ENCODE measurements around the gene ANKS1B.

The ANKS1B gene

DNA sequence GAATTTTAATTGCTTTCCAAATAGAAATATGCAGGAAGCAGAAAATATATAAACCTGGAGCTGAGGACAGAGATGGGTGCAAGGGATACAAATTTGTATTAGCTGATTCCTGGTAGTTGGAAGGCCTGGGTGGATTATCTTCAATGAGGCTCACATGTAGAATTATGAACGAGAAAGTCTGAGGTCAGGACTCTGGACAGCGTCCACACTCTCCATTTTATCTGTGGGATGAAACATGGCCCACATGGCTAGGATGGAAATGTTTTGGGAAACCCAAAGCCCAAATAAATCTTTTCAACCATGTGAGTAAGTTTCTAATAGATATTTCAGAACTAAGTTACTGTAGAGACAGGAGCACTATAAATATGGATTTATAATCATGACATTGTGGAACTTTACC is 1083.5 kb downstream of the ANKS1B start:
- no peak for DNase-seq

DNA sequence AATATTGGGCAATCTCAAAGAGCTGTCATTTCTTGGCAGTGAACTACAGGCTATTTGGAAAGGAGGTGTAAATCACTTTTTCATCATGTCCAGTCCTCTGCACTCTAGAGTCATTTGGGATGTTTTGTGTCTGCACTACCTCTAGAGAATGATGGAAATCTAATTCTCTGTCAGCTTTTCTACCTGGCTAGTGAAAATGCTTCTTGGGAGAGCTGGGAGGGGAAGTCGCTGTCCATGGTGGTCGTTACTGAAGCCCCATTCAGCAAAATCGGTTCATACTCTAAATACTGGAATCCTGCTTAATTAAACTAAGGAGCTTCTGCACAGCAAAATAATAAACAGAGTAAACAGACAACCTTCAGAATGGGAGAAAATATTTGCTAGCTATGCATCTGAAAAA is 1087.8 kb downstream of the ANKS1B start:
- no peak for DNase-seq

DNA sequence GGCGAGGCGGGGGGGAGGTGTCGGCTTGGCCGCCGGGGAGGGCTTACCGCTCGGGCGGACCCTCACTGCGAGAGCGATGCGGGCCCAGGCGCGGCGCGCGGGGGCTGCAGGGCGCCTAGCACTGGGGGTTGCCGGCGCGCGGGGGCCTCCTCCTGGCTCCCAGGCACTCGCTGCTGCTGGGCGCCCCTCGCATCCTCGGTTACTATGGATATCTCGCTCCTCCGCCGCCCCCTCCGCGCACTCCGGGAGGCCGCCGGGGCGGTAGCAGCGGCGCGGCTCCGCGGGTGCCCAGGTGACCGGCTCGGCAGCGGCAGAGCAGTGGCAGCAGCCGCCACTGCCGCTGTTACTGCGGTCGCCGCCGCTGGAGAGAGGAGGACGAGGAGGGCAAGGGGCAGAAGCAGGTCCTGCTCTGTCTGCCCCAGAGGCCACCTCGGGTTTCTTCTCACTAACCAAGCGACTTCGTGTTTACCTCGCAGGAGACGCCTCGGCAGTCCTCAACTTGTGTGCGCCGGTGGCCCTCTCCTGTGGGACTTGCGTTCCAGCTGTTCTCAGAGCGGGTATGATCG is 1089.6 kb downstream of the ANKS1B start:
- DNase-seq = no peak

DNA sequence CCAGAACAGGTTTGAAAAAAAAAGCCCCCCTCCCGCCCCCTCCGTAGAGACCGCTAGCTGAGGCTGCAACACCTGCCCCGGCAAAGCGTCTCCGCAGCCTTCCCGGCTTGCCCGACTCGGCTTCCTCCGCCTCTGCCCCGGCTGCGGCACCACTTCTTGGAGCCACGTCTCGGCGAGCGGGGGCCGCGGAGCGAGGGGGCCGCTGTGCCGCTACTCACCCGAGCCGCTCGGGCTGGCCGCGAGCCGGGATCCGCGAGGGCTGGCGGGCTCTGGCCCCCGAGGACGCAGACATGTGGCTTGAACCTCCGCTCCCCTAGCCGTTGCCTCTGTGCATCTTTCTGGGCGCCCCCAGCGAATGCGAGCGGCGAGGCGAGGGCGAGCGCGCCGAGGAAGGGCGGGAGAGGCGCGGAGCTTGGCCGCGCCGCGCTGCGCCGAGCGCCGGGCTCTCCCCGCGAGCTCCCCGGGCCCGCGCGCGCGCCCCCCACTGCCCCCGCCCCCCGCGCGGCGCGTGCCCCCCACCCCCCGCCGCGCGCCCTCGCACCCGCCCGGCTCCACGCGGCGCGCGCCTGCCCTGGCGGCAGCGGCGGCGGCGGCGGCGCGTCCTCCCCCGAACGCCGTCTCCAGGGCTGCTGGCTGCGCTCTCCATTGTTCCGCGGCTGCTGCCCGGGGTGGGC is 1090.2 kb downstream of the ANKS1B start:
- no peak for DNase-seq

DNA sequence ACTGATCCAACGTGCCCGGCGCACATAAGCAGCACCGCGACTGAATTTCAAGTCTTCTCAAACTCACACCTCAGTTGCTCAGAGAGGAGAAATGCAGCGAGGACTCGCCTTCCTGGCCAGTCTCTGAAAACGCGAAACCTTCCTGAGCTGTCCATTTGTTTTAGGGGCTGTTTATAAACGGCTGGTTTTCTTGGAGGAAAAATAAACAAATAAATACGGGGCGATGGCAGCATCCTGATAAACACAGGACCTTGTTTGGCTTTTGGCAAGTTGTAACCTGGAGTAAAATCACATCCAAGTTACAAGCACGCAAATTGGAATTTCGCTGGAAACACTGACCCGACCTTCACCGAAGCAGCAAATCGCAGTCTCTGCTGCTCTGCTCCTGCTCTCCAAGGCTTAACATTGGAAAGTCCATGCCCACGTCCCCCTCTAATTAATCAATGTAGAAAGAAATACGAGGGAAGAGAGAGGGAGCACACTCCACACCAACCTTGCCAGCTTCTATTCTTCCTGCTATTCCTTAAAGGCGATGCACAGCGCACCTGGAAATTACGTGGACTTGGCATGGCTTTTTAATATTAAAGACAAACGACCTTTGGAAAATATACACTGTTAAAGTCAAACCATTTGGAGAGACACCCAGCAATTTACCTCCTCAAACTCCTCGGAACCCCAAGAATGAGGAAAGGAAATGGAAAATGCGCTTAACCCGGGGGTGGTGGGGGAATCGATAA is 1090.9 kb downstream of the ANKS1B start:
- DNase-seq = no peak

DNA sequence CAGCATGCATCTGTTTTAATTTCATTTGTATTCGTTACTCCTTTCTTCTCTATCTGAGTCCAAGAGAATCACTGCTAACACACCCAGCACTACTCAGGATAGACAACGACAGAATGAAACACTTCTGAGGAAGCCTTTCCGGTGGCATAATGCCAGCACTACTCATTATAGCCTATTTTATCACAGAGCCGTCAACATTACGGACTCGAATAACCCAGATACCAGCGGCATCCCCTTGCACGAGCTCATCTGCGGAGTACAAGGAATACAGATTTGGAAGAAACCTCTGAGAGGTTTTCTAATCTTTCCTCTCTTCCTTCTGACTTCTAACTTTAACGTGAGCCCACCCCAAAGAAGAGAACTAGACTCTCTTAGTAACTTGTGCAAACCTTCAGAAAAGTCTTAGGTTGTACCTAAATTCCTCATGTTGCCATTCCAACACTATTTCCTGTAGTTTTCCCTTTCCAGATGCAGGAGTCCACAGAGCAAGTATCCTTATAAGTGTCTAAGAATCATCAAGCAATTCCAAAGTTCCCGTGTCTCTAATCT is 1091.5 kb downstream of the ANKS1B start:
- no peak for DNase-seq

DNA sequence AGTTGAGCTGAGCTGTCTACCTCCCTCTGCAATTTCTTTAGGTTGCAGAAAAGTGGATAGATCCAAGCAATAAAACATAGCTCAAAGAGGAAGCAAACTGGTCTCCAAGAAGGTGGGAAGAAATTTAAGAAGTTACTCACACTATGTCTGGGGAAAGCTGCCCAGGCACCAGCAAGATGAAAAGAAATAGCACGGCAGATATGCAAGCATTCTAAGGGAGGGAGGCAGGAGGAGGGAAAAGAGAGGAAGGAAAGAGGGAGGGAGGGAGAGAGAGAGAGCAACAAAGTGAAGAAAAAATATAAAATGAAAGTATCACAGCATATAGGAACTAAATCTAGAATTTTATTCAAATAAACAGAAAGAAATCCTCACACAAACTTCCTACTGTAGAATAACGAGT is 1099.0 kb downstream of the ANKS1B start:
- no peak for DNase-seq

DNA sequence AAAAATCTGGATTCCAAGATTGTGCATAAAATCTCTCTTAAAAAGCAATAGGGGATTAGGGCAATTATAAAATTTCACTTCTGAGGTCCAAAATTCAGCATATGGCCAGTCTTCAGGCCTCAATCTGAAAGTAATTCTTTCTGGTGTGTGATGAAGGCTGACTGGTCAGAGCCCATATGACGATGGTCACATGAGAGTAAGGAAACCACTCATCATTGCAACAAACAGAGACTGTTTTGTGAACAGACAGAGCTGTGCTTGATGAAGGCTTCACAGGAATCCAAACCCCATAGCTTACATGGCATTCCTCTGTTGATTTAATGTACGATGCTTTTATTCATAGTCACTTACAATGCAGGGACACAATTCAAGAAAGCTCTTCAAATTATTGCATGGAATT is 1101.5 kb downstream of the ANKS1B start:
- DNase-seq = no peak

DNA sequence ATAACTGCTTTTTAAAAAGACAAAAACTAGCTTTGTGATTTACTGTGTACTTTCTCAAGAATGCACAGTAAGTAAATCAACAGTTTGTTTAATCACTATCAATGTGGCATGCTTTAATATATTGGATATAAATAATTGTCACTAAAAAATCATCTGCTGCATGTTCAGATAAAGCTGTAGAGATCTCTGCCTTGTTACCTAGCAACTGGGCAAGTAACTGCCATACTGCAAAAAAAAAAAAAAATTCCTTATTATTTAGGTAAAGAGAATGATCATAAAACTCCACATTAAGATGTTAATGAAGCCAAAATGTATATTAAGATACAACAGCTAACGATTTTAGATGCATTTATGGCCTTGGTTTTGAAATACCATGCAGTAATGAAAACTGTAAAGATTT is 1102.2 kb downstream of the ANKS1B start:
- no peak for DNase-seq

DNA sequence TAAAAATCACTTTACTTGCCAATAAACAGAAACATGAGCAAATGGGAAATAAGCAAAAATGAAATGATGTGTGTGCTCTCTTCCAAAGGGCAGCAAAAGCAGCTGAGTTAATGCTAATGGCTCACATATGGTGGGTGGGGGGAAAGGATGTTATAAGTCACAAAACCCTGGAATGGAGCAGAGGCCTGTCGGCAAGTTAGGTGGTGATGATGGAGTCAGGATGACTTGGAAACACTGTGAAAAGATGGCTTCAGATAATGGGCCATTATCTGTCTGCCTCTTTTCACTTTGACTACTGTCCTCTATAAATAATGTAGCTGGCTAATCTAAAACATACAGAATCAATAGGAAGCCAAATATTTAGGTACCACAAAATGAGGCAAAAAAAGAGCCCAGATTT is 1111.0 kb downstream of the ANKS1B start:
- DNase-seq = no peak

DNA sequence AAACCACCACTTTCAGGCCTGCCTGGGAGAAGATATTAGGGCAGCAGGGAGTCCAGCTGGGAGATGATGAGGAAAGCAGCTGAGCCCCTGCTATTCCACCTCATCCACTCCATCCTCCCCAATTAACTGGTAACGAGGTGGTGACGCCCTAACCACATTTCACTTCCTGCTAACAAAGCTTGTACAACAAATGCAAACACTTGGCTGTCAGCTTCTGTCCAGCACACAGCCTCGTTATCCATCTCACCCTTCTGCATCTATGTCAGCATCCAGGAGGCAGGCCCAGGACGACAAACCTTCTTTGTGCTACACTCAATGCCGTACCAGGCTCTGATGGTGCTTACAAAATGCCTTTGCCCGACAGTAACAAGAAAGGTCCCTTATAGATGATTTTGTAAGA is 1114.2 kb downstream of the ANKS1B start:
- DNase-seq = no peak

DNA sequence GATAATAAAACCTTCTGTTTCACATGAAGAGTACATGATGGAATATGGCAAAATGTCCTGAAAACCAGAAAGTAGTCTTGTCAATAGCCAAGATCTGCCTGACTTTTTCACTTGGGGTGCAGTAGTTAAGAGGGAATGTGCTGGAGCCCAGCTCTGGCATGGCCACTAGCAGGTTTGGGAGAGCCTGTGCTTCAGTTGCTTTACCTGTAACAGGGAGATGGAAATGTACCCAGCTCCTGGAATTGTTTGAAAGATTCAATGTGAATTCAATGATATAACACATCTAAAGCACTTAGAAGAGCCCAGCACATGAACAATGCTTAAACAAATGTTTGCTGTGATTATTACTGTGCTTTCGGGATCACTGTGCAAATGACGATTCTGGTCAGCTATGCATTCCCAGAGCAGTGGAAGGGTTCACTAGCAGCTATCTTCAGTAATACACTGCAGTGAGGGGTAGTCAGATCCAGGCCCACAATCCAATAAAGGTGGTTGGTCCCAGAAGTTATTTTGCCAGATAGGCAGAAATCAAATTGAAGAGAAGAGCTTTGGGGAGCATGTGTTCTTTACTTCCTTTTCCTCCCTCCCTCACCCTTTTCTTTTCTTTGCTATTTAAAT is 1114.7 kb downstream of the ANKS1B start:
- no peak for DNase-seq

DNA sequence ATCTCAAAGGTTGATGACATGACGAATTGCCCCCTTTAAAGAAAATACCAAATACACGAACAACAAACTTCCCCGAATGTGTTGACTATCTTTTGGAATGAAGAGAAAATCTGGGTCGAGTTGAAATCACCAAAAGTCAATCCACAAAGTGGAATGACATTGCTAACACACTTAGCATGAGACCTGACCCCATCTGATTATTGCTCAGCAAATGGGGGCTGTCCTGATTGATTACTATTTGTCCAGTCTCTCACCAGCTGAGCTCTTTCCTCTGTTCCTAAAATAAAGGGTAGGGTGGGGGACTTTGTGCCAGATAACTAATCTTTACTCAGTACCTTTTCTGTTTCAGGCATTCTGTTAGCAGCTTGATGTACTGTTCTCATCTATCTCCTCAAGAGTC is 1116.2 kb downstream of the ANKS1B start:
- DNase-seq = no peak

DNA sequence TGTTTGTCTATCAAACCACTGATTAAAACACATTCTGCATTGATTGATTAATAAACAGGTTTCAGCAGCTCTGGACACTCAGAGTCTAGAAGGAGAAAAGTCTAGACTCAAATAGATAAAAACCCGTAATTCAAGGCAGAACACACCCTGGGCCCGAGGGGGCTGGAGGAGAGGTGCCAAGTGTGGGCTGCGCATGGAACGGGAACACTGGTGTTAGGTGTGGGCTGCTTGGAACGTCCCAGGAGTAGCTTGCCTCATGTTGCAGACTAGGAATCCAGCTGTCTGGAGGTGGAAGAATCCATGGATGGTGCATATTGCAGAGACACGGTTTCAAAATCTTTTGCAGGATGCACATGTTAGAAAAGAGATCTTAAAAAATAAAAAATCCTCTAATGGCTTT is 1116.7 kb downstream of the ANKS1B start:
- DNase-seq = no peak

DNA sequence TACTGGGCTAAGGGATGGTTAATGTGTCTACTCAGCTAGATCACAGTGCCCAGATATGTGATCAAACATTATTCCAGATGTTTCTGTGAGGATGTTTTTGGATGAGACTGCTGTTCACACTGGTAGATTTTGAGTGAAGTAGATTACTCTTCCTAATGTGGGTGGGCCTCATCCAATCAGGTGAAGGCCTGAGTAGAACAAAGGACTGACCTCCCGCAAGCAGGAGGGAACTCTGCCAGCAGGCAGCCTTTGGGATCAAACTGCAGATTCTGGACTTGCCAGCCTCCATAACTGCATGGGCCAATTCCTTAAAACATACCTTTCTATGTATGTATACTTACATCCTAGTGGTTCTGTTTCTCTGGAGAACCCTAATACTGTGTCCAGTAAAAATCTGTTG is 1120.4 kb downstream of the ANKS1B start:
- DNase-seq = no peak

DNA sequence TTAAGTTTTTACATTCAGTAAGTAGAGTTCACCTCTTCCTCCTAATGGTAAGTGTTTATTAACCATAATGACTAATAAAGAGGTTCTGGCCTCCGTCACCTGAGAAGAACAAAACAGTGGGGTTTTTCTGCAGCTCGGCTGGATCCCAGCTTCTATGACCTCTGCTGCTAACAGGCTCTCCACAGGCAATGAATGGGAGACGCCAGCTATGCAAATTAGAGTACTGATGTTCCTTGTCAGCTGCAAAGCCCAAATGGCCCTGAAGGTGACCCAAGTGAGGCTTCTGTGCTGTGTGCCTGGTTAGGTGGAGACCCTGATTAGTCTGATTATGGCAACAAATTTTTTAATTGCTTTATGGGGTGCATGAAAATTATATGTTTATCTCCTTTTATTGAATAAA is 1121.6 kb downstream of the ANKS1B start:
- DNase-seq = no peak

DNA sequence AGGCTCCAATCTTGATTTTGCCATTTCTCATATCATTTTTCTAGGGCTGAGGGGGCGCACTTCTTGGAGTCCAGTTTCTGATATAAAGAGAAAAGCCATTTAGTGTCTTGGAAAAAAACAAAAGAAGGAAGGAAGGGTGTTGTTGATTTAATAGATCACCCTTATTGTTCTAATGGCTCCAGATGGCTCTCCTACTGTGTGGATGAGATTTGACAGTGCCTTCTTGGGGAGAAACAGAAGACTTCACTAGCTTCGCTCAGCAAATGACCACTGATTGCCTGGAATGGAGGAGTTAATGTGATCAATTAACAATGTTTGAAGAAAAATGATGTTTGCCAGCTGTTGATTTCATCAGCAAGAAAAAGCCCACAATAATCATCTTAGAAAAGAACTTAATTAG is 1123.5 kb downstream of the ANKS1B start:
- no peak for DNase-seq

DNA sequence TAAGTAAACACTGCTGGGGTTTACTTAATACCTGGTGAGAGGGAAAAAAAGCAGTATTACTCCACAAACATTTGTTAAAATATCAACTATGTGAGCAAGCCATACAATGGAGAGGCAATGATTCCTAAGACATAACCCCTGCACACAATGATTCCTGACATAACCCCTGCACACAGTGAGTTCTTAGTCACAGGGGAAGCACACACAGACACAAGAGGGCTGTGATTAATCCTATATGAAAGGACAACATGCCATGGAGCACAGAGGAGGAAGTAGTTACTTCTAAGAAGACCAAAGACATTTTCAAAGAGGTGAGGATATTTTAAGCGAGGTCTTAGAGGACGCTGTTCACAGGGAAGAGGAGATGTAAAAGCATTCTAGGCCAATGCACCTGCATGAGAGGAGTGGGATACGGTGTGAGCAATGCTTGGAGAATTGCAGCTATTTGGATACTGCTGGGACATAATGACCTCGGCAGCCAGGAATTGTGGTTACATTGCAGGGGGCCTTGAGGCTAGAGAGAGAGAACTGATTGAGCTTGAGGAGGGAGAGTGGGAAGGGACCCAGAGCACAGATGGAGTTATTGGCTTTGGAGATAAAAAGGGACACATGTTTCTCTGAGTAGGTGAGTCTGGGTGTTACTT is 1127.7 kb downstream of the ANKS1B start:
- DNase-seq = no peak

DNA sequence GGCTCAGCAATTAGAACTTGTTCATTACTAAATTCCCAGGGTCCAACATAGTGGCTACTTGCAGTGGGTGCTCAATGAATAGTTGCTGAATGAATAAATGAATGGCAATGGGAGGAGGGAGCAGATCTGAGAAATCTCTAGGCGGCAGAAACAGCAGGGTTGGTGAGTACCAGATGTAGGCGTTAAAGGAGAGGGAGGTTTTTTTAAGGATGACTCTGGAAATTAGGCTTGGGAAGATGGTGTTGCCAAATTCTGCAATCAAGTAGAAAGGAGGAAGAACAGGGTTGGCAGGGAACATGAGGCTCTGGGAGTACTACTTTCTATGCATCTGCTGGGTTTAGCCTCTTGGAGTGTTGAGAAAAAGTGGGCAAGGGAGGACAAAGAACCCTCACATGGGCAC is 1132.6 kb downstream of the ANKS1B start:
- no peak for DNase-seq

DNA sequence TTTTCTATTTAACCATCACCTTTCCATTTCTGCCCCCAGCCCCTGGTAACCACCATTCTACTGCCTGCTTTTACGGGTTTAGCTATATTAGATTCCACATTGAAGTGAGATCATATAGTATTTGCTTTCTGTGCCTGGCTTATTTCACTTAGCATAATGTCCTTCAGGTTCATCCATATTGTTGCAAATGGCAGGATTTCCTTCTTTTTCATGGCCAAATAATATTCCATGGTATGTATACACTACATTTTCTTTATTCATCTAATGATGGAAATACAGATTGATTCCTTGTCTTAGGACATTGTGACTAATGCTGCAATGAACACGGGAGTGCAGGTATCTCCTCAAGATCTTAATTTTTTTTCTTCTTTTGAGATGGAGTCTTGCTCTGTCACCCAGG is 1137.5 kb downstream of the ANKS1B start:
- DNase-seq = no peak

DNA sequence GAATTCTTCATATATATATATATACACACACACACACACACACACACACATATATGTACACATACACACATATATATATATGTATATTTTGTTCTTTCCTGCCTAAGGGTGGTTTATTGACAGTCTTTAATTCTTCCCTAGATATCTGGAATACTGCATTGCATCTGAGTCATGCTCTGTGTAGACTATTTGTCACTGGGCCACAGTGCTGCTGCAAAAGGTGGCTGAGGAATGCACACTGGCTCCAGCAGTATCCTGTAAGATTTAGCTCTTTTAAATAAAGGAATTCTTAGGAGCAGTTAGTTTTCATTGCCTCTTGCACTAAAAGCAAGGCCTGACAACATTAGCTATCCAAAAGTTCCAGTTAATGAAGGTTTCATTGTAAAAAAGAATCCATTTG is 1138.8 kb downstream of the ANKS1B start:
- no peak for DNase-seq

DNA sequence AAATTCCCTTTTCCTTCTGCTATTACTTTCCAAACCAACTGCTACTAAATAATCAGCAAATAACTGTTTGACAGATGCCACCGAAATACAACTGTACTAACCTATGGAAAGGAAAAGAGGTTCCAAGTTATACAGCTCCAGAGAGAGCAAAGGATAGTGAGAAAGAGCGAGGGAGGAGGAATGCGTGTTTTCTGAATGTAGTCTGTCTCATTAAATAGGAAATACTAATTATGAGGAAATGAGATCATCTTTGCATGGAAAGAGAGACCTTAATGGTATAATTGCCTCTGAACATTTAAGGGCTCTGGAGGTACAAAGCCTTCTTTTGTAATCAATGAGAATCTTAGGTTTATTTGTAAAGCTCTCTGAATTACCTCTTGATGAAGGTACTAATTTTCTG is 1144.4 kb downstream of the ANKS1B start:
- DNase-seq = no peak

DNA sequence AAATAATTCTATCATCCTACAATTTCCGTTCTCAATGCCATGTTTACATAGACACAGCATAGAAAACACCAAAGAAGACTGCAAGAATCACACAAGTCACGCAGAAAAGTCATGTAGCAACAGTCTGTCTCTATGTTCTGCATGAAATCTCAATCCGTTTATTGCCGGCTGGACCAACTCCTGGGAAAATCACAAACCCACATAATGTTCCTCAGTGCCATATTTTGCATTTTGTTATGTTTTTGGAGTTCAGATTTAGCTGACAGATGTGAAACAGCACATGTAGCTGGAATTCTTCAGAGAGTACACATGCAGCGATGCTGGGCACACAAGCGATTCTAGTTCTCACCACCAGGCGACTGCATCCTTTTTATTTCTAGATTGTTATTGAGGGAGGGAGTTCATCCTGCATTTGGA is 1146.5 kb downstream of the ANKS1B start:
- no peak for DNase-seq
